ENCODE data around the gene SLC25A6. TPM values are rescaled to one million over a fixed set of nuclear protein-coding genes. Genes with fewer than 3 reads are reported as not detected.
"Not testable (repeated sequence)": the region's sequence is repeated elsewhere in the genome, so short reads cannot be mapped to it uniquely, and the experiment has no call there.

Gene SLC25A6
- total and polyA plus RNA-seq, 8 donors: 188 to 398 (median 229) TPM

GRCh38 chrX:1433646-1434357 is 41.9 kb upstream of the SLC25A6 start:
- FAIRE-seq: no peak
- WGBS, 2 donors: 89 to 95% methylated on average over 17 to 19 of the region's 19 CpGs
- Histone ChIP-seq H3K27ac (no peak overlapping the region), H3K36me3 (peaks cover 0 to 8% (median 0%) of the 10 kb centered on the region in 3 donors), H3K4me3 (no peak overlapping the region), H3K4me1 (no peaks in the 10 kb centered on the region), H3K27me3 (no peaks in the 10 kb centered on the region), H3K9me3 (no peaks in the 10 kb centered on the region)
- no peak for TF ChIP-seq CTCF (IDR thresholded peaks at IDR 0.05)
- peak in 2 of 6 donors; percentile 31 to 48 for DNase-seq
- intact Hi-C loops (cut with DNase I): no loop called here
- ATAC-seq: no peak

DNA sequence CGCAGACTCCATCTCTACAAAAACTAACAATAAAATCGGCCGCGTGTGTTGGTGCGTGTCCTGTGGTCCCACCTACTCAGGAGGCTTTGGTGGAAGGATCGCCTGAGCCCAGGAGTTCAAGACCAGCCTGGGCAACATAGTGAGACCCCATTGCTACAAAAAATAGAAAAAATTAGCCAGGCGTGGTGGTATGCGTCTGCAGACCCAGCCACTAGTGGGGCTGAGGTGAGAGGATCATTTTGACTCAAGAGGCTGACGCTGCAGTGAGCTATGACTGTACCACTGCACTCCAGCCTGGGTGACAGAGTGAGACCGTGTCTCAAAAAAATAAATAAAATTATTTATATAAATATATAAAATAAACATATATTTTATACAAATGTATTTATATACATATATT is 38.5 kb upstream of the SLC25A6 start:
- no peak overlapping the region for H3K4me3 ChIP-seq
- no peaks in the 10 kb centered on the region for H3K36me3 ChIP-seq
- H3K27me3 ChIP-seq: no peaks in the 10 kb centered on the region
- DNase-seq (no peak), FAIRE-seq (no peak), ATAC-seq (no peak)
- H3K27ac ChIP-seq: no peak overlapping the region
- no peaks in the 10 kb centered on the region for H3K9me3 ChIP-seq
- 95 to 97% methylated on average over 10 of the region's 10 CpGs for WGBS, 2 donors
- no peak for TF ChIP-seq CTCF (IDR thresholded peaks at IDR 0.05)
- no peaks in the 10 kb centered on the region for H3K4me1 ChIP-seq
- intact Hi-C loops (cut with DNase I): no loop called here

- FAIRE-seq (no peak), DNase-seq (peak in 2 of 6 donors; percentile 53 to 70), ATAC-seq (no peak)
- H3K4me1 ChIP-seq: no peaks in the 10 kb centered on the region
- H3K36me3 ChIP-seq: no peaks in the 10 kb centered on the region
- TF ChIP-seq CTCF (IDR thresholded peaks at IDR 0.05): no peak
- H3K27me3 ChIP-seq: no peaks in the 10 kb centered on the region
- H3K27ac ChIP-seq: no peak overlapping the region
- H3K4me3 ChIP-seq: no peak overlapping the region
- H3K9me3 ChIP-seq: no peaks in the 10 kb centered on the region
- intact Hi-C loops (cut with DNase I): no loop called here
- 93 to 97% methylated on average over 32 of the region's 32 CpGs for WGBS, 2 donors
Observed at GRCh38 chrX:1427756-1428155, 35.8 kb upstream of the SLC25A6 start.

- H3K4me1 ChIP-seq; H3K27me3 ChIP-seq; H3K36me3 ChIP-seq; ATAC-seq; intact Hi-C loops (cut with DNase I); H3K9me3 ChIP-seq; H3K4me3 ChIP-seq; H3K27ac ChIP-seq; FAIRE-seq: not testable (repeated sequence)
- DNase-seq: peak in 2 of 6 donors; percentile 26 to 39
- 90 to 92% methylated on average over 16 of the region's 16 CpGs for WGBS, 2 donors
Observed at GRCh38 chrX:1426321-1426720, 34.4 kb upstream of the SLC25A6 start.

DNA sequence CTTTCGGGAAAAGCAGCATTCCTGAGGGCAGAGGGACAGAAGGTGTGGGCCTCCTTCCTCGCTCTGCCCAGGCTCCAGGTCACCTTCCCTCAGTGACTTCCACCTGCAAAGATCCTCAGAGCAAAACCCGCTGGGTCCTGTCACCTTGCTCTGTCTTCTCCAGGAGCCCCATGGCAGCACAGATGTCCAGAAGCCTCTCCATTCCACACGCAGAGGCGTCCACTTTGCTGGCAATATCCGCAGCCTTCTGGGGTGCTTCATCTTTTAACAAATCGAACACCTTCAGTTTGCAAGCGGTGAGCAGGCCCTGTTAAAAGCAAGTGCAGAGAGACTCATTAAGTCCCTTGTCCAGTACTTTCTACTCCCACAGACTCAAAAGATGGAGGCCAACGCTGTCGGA is 33.5 kb upstream of the SLC25A6 start:
- Histone ChIP-seq H3K27ac (no peak overlapping the region), H3K9me3 (no peaks in the 10 kb centered on the region), H3K4me3 (no peak overlapping the region), H3K36me3 (no peaks in the 10 kb centered on the region), H3K27me3 (no peaks in the 10 kb centered on the region), H3K4me1 (no peaks in the 10 kb centered on the region)
- intact Hi-C loops (cut with DNase I): no loop called here
- DNase-seq (peak in 2 of 6 donors; percentile 11 to 13), FAIRE-seq (no peak), ATAC-seq (no peak)
- 79 to 86% methylated on average over 10 of the region's 10 CpGs for WGBS, 2 donors
- no peak for TF ChIP-seq CTCF (IDR thresholded peaks at IDR 0.05)
